Karpas-422 (cell line): ENCODE data around the gene SUPT6H. TPM values are rescaled to one million over a fixed set of nuclear protein-coding genes. Genes with fewer than 3 reads are reported as not detected.
A peak's percentile ranks its signal among the peaks of the same experiment; 100 is the strongest.

ENCODE experiments used
- DNase-seq: peaks from one replicate; pipeline ENCODE4 v3.0.0-alpha.2; 2015
- H2AFZ ChIP-seq: fragments of 200-600 bp; sonication (generic); 2 replicates; pipeline ENCODE4 v1.6.1; 2014; ENCODE audit warnings: antibody characterized with exemption, low read length, mixed read lengths
- H3K27ac ChIP-seq: fragments of 200-600 bp; sonication (generic); 2 replicates; pipeline ENCODE4 v1.5.1; 2014; ENCODE audit warnings: mild to moderate bottlenecking, low read length, moderate library complexity
- H3K27me3 ChIP-seq: fragments of 200-600 bp; sonication (generic); 2 replicates; pipeline ENCODE4 v1.6.1; 2014; ENCODE audit warnings: low read length, mixed read lengths
- H3K36me3 ChIP-seq: fragments of 200-600 bp; sonication (generic); 2 replicates; pipeline ENCODE4 v1.6.1; 2014; ENCODE audit warnings: low read length, mixed read lengths; ENCODE audit not compliant: insufficient read depth
- H3K4me1 ChIP-seq: fragments of 200-600 bp; sonication (generic); 2 replicates; pipeline ENCODE4 v1.6.1; 2014; ENCODE audit warnings: mild to moderate bottlenecking, low read length, mixed read lengths
- H3K4me2 ChIP-seq: fragments of 200-600 bp; sonication (generic); 2 replicates; pipeline ENCODE4 v1.6.1; 2014; ENCODE audit warnings: low read length, low read depth, mild to moderate bottlenecking; ENCODE audit not compliant: poor library complexity, severe bottlenecking
- H3K4me3 ChIP-seq: fragments of 200-600 bp; sonication (generic); 2 replicates; pipeline ENCODE4 v1.5.1; 2014; ENCODE audit warnings: mild to moderate bottlenecking, antibody characterized with exemption, low read length, mixed read lengths
- H3K79me2 ChIP-seq: fragments of 200-600 bp; sonication (generic); 2 replicates; pipeline ENCODE4 v1.6.1; 2014; ENCODE audit warnings: mild to moderate bottlenecking, low read length, mixed read lengths
- H3K9ac ChIP-seq: fragments of 200-600 bp; sonication (generic); 2 replicates; pipeline ENCODE4 v1.6.0; 2014; ENCODE audit warnings: low read length
- H3K9me2 ChIP-seq: fragments of 200-600 bp; sonication (generic), shearing (Covaris generic); replicated peaks from 2 replicates; pipeline ENCODE4 v1.6.0; 2014; ENCODE audit warnings: mild to moderate bottlenecking, low read length, moderate library complexity; ENCODE audit not compliant: insufficient read depth
- H3K9me3 ChIP-seq: fragments of 300-700, 200-600 bp; sonication (generic); 2 replicates; pipeline ENCODE4 v1.6.1; 2014; ENCODE audit warnings: low read length, mixed read lengths
- H4K20me1 ChIP-seq: fragments of 200-600 bp; sonication (generic); 2 replicates; pipeline ENCODE4 v1.6.1; 2014; ENCODE audit warnings: mild to moderate bottlenecking, antibody characterized with exemption, low read length, low read depth; ENCODE audit not compliant: insufficient read depth
- total RNA-seq: library from RNA; depleted of rRNA; stranded (reverse); fragments of >200 nt; shearing (Covaris generic); gene quantifications from 2 replicates; pipeline ENCODE4 v1.2.3, GENCODE V29; 2014; ENCODE audit warnings: low replicate concordance; rRNA removed

The SUPT6H gene
- 91.5 and 109 TPM in 2 replicates for total RNA-seq

DNA sequence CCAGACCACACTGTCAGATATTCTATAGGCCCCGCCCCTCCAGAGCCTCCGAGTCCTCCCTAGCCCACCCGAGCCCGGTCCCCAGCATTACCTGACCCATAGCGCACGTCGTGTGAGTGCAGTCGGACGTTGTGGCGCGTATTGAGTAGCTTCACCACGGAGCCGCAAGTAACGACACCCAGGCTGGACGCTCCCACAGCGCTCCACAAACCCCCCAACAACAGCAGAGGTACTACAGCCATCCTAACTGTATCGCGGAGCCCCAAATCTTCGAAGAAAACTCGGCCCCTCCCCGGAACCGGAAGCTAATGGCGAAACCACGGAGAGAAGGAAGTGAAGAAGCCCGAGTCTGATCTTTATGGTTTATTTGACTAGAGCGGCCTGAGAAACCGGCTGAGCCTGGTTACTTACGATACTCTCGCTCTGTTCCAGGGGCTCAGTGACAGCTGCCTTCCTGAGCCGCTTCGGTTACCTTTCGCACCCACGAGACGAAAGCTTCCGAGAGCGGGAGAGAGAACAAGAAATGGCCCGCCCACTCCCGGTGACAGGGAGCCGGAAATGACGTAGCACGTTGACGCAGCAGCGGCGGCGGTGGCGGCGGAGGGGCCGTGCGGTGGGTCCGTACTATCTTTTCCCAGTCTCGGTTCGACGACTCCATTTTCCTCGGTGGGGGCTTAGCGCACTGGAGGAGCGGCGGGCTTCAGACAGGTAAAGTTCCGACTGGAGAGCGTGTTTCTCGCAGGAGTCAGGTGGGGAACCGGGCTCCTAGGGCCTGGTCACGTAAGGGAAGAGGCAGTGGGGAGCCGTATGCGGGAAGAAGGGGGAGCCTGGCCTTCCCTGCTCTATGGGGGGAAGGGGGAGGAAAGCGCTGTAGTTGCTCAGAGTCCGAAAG lies at the start of gene SUPT6H, which contains the start of gene SDF2:
SUPT6H (plus strand) TSS at position 571 of the 892 bp plus-strand sequence. CDS start 11,197 bp downstream, outside the sequence.
SDF2 (minus strand) TSS at position 272 of the 892 bp plus-strand sequence; CDS start at position 242, 30 bp downstream.
- no peaks in the 10 kb centered on the region for H3K27me3 ChIP-seq
- peaks cover 7% of the 10 kb centered on the region for H3K9me3 ChIP-seq
- DNase-seq = peak; percentile 96
- peak within 1 kb of the TSS; percentile 85 for H3K4me2 ChIP-seq
- peak within 1 kb of the TSS; percentile 99 for H2AFZ ChIP-seq
- H3K4me3 ChIP-seq = peak within 1 kb of the TSS; percentile 87
- peak within 1 kb of the TSS; percentile 97 for H3K27ac ChIP-seq
- peaks cover 76% of the 10 kb centered on the region for H3K79me2 ChIP-seq
- H3K9me2 ChIP-seq = no peaks in the 10 kb centered on the region
- H4K20me1 ChIP-seq = peaks cover 18% of the 10 kb centered on the region
- H3K4me1 ChIP-seq = peaks cover 42% of the 10 kb centered on the region
- H3K9ac ChIP-seq = peak within 1 kb of the TSS; percentile 94
- H3K36me3 ChIP-seq = peaks cover 27% of the 10 kb centered on the region

- no peaks in the 10 kb centered on the region for H3K9me3 ChIP-seq
- no peak overlapping the region for H3K27ac ChIP-seq
These were observed 49.5 kb upstream of the SUPT6H start for GRCh38 chr17:28612531-28612930.

DNA sequence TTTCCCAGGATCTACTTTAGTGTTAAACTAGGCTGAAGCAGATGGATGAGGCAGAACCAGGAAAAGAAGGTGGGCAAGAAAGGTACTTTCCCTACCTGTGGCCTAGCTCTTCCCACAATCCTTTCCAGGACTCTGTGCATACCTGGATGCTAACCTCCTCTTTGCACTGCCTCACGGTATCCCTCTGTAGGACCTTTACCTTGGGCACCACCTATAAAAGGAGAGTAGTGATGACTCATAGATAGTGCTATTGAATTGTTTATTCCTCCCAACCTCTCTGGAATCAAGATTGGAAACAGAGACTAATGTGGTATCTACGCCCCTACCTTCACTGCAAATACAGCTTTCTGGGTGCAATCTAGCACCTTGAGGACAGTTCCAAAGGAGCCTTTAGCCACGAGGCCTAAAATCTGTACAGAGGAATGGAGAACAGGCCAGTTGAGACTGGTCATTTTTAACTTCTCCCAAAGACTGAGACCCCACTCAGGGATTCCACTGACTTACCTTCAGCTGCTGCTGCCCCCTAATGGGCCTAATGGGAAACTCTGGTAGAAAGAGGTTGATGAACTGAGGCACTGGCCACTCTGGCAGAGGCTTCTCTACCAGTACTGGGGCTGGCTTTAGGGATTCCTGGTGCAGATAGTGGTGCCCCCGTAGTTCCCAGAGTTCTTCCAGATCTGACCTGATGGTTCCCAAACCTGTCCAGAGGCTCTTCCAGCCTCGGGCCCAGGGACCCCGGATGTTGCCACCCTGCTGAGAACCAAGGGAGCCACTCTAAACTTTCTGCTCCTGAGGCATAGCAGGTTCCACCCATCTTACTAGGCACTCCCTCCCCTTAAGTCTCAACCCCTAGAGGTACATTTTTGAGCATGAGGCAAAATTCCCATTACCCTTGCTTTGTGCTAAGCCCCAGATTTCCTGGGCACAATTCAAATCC lies 48.8 kb upstream of the SUPT6H start:
- no peaks in the 10 kb centered on the region for H3K79me2 ChIP-seq
- H2AFZ ChIP-seq = no peak overlapping the region
- H3K9ac ChIP-seq = no peak overlapping the region
- H3K36me3 ChIP-seq = peaks cover 50% of the 10 kb centered on the region
- H3K27ac ChIP-seq = no peak overlapping the region
- H3K9me2 ChIP-seq = no peaks in the 10 kb centered on the region
- H3K27me3 ChIP-seq = no peaks in the 10 kb centered on the region
- H3K4me2 ChIP-seq = no peak overlapping the region
- 0 out of 2 replicates have a peak, but pooled peaks cover 5% of the 10 kb centered on the region for H4K20me1 ChIP-seq
- no peaks in the 10 kb centered on the region; the same call in 1 of the 2 replicates for H3K4me1 ChIP-seq
- peak; percentile 77 for DNase-seq
- H3K4me3 ChIP-seq = no peak overlapping the region
- no peaks in the 10 kb centered on the region for H3K9me3 ChIP-seq

More at GRCh38 chr17:28612531-28612930, 49.5 kb upstream of the SUPT6H start:
- Histone ChIP-seq H3K9ac (no peak overlapping the region), H3K4me3 (no peak overlapping the region), H3K36me3 (peaks cover 54% of the 10 kb centered on the region), H3K4me1 (no peaks in the 10 kb centered on the region; the same call in 1 of the 2 replicates), H3K4me2 (no peak overlapping the region), H2AFZ (no peak overlapping the region), H3K79me2 (no peaks in the 10 kb centered on the region), H3K9me2 (no peaks in the 10 kb centered on the region), H4K20me1 (0 out of 2 replicates have a peak, but pooled peaks cover 5% of the 10 kb centered on the region), H3K27me3 (no peaks in the 10 kb centered on the region)
- DNase-seq = no peak

- DNase-seq = no peak
- peaks cover 53% of the 10 kb centered on the region for H3K36me3 ChIP-seq
- no peaks in the 10 kb centered on the region for H3K27me3 ChIP-seq
- H3K4me3 ChIP-seq = no peak within 1 kb of the TSS
- no peak within 1 kb of the TSS for H3K4me2 ChIP-seq
- H3K79me2 ChIP-seq = no peaks in the 10 kb centered on the region
- no peak within 1 kb of the TSS for H3K9ac ChIP-seq
- no peaks in the 10 kb centered on the region for H3K9me3 ChIP-seq
- H3K4me1 ChIP-seq = no peaks in the 10 kb centered on the region; the same call in 1 of the 2 replicates
- 0 out of 2 replicates have a peak, but pooled peaks cover 5% of the 10 kb centered on the region for H4K20me1 ChIP-seq
- H3K9me2 ChIP-seq = no peaks in the 10 kb centered on the region
- H2AFZ ChIP-seq = no peak within 1 kb of the TSS
- H3K27ac ChIP-seq = no peak within 1 kb of the TSS
These were observed 48.0 kb upstream of the SUPT6H start, which contains the start of gene RSKR for GRCh38 chr17:28613931-28614381. Gene RSKR (minus strand): TSS chr17:28614185. CDS start chr17:28614161, 24 bp downstream.

DNA sequence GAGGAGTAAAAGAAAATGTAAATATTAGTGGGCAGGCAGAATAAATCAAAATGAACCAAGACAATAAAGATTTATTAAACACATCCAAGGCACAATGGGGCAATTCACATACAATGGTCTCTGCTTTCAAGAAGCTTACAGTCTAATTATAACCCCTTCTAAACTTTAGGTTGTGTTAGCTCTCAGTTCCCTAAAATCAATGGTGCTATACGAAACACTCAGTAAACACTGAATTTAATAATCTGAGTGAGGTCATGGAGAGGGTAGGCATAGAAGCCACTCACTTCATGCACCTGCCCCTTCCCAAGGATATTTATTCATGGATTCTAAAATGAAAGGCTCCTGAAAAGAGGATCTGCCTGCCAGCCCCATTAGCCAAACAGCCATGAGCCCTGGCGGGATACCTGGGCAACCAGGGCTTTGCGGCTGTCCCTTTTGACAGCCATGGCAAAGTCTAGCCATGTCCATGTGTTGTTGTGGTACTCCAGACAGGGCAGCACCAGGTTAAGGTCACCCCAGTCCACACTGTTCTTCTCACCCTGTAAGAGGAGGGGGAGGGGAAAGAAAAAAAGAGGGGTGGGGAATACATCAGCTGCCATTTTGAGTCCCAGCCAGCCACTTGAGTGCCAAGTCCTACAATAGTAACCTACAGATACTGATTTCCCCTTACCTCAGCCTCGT lies 46.6 kb upstream of the SUPT6H start:
- H3K4me2 ChIP-seq = no peak overlapping the region
- H3K9me2 ChIP-seq = no peaks in the 10 kb centered on the region
- H2AFZ ChIP-seq = no peak overlapping the region
- peaks cover 62% of the 10 kb centered on the region for H3K36me3 ChIP-seq
- no peaks in the 10 kb centered on the region for H3K9me3 ChIP-seq
- H3K27ac ChIP-seq = no peak overlapping the region
- H4K20me1 ChIP-seq = 0 out of 2 replicates have a peak, but pooled peaks cover 5% of the 10 kb centered on the region
- no peaks in the 10 kb centered on the region; the same call in 1 of the 2 replicates for H3K4me1 ChIP-seq
- no peaks in the 10 kb centered on the region for H3K79me2 ChIP-seq
- no peak overlapping the region for H3K4me3 ChIP-seq
- no peak for DNase-seq
- no peaks in the 10 kb centered on the region for H3K27me3 ChIP-seq
- no peak overlapping the region for H3K9ac ChIP-seq

GRCh38 chr17:28616281-28616680 lies 45.7 kb upstream of the SUPT6H start:
- Histone ChIP-seq H3K9me3 (no peaks in the 10 kb centered on the region), H3K27me3 (no peaks in the 10 kb centered on the region), H3K27ac (no peak overlapping the region), H4K20me1 (0 out of 2 replicates have a peak, but pooled peaks cover 5% of the 10 kb centered on the region), H2AFZ (no peak overlapping the region), H3K79me2 (0 out of 2 replicates have a peak, but pooled peaks cover 3% of the 10 kb centered on the region), H3K9me2 (no peaks in the 10 kb centered on the region), H3K36me3 (peaks cover 70% of the 10 kb centered on the region), H3K4me2 (no peak overlapping the region), H3K9ac (no peak overlapping the region), H3K4me3 (no peak overlapping the region), H3K4me1 (no peaks in the 10 kb centered on the region; the same call in 1 of the 2 replicates)
- DNase-seq = no peak

GRCh38 chr17:28618464-28618863 lies 43.5 kb upstream of the SUPT6H start:
- Histone ChIP-seq H3K4me1 (peaks cover 2% of the 10 kb centered on the region), H3K27me3 (no peaks in the 10 kb centered on the region), H3K9ac (no peak overlapping the region), H2AFZ (no peak overlapping the region), H3K4me2 (no peak overlapping the region), H3K79me2 (peaks cover 6% of the 10 kb centered on the region; the same call in 1 of the 2 replicates), H3K4me3 (no peak overlapping the region), H4K20me1 (0 out of 2 replicates have a peak, but pooled peaks cover 5% of the 10 kb centered on the region), H3K36me3 (peaks cover 72% of the 10 kb centered on the region; the same call in 1 of the 2 replicates), H3K9me2 (no peaks in the 10 kb centered on the region), H3K9me3 (no peaks in the 10 kb centered on the region), H3K27ac (no peak overlapping the region)
- no peak for DNase-seq
